EL (cell line): ENCODE measurements around the gene NLGN1.
A peak's percentile ranks its signal among the peaks of the same experiment; 100 is the strongest.

Experiments
- DNase-seq: peaks from one replicate; pipeline ENCODE4 v3.0.0-alpha.2; 2016

NLGN1 gene

DNA sequence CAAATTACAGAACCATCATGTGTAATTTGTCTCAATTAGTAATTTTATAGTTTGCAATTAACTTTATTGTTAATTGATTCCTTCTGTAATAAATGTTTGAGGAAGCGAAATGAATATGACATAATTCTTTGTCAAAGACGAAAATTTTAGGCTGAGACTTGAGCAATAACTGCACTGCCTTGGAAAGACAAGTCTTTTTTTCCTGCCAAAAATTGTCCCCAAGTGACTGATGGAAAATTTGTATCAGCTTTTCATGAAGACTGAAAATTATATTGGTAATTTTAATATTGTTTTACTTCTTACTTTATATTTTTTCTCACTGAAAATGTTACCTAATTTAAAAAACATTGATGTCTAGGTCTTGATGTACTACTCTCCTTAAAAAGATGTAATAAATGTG, 622.6 kb downstream of the NLGN1 start:
- no peak for DNase-seq

GRCh38 chr3:174023421-174023820, 625.9 kb downstream of the NLGN1 start:
- no peak for DNase-seq

- DNase-seq: no peak
Observed at GRCh38 chr3:174028673-174029072, 631.1 kb downstream of the NLGN1 start.

- no peak for DNase-seq
Observed at GRCh38 chr3:174035328-174035886, 637.9 kb downstream of the NLGN1 start.

GRCh38 chr3:174046311-174046710, 648.8 kb downstream of the NLGN1 start:
- DNase-seq: no peak

GRCh38 chr3:174049472-174049871, 651.9 kb downstream of the NLGN1 start:
- no peak for DNase-seq

DNA sequence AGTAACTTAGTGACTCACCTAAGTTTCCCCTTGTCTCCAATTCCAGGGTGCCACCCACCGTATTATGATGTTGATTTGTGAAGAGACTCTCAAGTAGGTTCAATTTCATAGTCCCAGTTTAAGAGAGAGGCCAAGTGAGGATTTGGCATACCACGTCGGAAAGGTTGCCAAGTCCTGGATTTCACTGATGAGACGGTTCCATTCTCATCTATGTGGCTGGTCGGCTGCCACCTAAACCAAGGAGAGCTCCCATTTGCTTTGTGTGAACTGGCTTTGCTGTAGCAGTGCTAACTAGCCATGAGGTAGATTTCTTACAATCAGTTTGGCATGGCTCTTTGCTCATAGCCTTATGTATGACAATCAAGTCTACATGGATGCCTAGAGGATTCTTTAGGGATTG, 653.6 kb downstream of the NLGN1 start:
- no peak for DNase-seq

DNA sequence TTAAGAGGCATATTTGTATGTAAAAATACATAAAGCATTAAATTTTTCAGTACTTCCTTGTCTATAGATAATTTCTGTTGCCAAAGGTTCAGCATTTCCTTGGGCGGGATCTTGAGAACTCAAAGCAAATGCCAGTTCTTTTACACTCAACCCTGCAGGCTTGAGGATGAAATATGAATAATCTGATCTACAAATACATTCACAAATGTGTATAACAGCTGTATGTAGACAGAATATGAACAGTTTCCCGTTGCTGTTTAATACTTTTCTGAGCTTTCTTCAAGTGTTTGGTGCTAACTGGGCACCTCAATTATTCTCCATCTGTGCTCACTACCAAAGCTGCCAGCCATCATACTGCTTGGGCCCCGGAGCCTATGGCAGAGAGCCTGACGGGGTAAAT, 661.3 kb downstream of the NLGN1 start:
- DNase-seq: no peak

GRCh38 chr3:174060431-174060830, 662.9 kb downstream of the NLGN1 start:
- no peak for DNase-seq

DNA sequence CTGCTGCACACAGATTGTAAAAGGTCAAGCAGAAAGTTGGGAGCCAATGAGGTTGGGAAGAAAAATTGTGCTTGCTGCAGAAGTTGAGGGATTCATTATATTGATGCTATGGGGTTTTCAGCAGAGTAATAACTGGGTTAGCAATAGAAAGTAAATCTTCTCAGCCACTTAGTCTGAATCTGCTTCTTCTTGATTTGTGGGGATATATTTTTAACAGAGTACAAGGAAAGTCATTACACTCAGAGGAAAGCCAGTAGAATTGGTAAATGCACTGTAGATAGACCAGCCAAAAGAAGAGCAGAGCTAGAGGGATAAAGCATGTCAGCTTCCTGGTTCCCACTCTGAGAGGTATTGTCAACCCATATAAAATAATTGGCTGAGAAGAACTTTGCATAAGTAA, 663.6 kb downstream of the NLGN1 start:
- DNase-seq: no peak

- DNase-seq: no peak
Observed at GRCh38 chr3:174061731-174062130, 664.2 kb downstream of the NLGN1 start.

GRCh38 chr3:174062923-174063322, 665.4 kb downstream of the NLGN1 start:
- DNase-seq: no peak

DNA sequence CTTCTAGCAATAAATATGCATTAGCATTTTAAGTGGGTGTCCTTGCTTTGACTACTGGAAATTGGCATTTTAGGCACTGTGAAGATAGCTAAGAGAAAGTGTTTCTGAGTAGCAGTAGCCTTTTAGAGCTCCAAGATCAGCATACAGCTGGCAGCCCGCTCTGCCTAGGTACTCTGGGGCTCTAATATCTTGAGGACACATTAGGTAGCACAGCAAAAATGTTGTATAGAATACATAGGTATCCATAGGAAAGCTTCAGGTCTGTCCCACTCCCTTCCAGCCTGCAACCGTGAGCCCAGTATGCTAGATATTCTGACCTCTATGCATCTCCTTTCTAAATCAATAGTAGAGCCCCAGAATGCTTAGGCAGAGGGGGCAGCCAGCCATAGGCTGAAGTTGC, 670.5 kb downstream of the NLGN1 start:
- DNase-seq: no peak

- no peak for DNase-seq
Observed at GRCh38 chr3:174072675-174073074, 675.1 kb downstream of the NLGN1 start.

- DNase-seq: no peak
Observed at GRCh38 chr3:174083706-174084105, 686.2 kb downstream of the NLGN1 start.

DNA sequence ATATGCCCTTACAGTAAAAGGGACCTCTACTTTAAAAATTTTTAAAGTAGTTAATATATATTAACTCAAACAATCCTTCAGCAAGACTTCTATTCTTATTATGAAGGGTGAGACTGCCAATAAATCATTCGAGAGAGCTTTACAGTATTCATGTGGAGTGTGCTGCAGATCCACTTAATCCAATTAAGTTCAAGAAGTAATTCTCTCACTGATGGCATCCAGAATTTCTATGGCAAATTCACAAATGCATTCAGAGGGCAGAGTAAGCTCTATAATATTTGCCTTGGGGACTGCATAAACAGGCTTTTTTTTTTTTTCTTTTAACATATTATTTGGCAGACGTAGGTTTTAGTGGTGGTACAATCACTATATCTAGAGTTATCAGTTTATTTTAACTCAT, 692.0 kb downstream of the NLGN1 start:
- DNase-seq: no peak

DNA sequence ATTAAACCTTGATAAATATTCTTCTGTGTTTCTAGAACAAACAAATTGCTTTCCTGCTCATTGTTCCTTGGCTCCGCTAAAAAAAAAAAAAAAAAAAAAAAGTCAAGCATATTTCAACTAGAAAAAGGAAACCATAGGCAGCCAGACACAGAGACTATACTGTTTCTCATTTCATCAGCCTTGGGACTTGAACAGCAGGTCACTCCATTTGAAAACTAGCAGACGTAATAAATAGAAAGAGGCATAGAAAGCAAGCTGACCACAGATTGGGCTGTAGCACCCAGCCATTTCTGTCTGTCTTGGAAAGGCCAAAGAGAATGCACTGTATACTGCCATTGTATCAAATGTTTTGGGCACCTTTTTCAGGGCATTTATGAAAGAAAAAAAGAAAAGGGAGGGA, 697.1 kb downstream of the NLGN1 start:
- DNase-seq: no peak

DNA sequence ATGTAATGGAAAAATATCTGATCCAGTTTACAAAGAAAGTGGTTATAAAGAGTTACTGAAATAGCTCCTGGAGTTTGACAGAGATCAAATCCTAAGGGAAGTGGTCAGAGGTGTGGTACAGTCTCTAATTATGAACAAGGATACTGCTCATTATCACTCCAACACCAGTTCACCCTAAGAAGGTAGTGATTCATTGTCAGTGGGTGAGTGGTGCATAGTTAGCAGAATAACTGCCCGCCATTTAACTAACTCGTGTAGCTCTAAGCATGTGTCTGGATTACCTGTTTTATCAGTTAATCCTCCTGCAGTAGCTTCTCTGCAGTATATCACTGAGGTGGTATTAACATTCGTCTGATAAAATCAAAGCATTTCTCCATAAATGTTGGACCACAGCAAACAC, 700.1 kb downstream of the NLGN1 start:
- DNase-seq: no peak

DNA sequence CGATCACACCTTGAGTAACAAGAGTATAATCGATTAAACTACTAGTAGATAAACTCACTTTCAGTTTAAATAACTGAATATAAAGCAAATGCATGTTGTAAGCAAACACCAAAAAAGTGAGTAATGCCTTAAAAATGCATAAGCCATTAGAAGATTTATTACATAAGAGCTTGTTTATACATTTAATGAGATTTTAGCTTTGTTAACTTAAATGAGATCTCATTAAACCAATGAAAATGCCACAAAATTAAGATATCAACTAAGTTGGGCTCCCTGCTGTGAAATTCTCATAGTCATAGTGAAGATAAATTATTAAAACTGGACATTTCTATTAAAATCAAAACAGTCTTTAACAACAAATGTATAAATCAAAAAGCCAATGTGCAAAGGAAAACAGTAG, 701.2 kb downstream of the NLGN1 start:
- peak; percentile 4 for DNase-seq

GRCh38 chr3:174099724-174100123, 702.2 kb downstream of the NLGN1 start:
- no peak for DNase-seq

- no peak for DNase-seq
Observed at GRCh38 chr3:174100744-174101143, 703.2 kb downstream of the NLGN1 start.

- DNase-seq: no peak
Observed at GRCh38 chr3:174101244-174101643, 703.7 kb downstream of the NLGN1 start.

DNA sequence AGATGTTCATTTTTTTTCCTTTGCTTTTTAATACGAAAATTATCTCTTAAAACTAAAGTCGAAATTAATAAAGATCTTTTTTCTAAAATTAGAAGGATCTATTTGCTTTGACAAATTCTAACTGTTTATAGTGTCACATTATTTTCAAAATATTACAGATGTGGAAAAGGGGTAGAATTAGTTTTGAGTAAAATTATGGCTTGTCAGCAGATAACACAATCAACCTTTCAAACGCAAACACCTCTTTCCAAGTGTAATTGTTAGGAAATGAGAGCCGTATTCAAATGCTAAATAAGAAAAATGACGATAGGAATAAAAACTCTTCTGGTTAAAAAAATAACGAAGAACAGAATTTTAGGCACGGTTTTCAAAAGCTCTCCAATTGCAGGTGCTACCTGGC, 704.7 kb downstream of the NLGN1 start:
- no peak for DNase-seq

DNA sequence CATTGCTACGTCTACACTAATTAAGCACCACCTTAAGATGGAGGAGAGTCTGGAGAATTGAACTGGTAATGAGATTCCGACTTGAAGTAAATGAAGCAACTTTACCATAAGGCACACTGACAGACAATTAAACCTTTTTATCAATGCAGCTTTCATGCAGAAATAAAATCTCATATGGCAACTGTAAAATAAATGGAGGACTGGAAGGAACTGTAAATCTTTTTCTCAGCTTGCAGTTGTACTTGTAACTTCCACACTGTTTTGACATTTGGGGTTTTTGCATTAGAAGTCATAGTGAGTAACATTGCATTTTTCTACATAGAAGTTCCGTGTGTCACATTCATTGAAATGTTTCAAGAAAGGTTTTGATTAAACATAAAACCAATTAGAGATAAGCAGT, 705.3 kb downstream of the NLGN1 start:
- DNase-seq: no peak

DNA sequence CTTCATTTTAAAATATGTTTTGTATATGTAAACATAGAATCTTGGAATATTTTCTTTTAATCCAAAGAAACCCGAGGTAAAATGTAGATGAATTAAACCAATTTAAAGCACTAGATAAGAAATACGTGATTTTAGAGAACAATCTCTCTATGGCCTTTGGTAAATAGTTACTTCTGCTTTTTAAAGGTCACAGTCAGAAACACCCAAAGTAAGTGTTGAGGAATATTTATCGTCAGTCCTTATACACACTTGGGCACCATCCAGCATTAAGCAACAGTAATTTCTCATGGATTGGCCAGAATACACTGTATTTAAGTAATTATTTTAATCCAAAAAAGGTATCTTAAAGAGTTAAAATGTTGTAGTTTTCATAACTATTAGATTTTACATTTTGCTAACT, 713.2 kb downstream of the NLGN1 start:
- DNase-seq: no peak

DNA sequence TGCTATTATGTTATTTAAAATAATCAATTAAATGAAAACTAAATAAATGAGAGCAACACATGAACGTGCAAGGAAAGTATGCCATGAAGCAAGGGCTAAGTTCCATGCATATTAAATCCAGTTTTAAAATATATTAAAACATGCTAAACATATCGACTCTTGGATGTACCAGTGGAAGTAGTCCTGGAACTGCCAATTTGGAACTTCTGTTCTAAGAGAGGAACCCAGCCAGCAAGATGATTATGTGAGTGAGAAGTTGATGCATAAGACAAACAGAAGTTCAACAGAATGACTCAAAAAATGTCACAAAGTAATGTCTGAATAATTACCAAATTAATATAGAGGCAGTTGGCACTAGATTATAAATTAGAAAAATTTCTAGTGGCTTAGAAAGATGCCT, 714.2 kb downstream of the NLGN1 start:
- DNase-seq: no peak
